HepG2 (cell line): ENCODE measurements around the gene THRB. TPM values are rescaled to one million over a fixed set of nuclear protein-coding genes. Genes with fewer than 3 reads are reported as not detected.

Experiments used
- HNF4A ChIP-seq: sonication (generic); formaldehyde crosslinking; IDR thresholded peaks from 2 replicates; pipeline ENCODE4 v1.4.0; 2020; ENCODE audit warnings: missing genetic modification reagents
- KMT2A ChIP-seq: sonication (generic); formaldehyde crosslinking; IDR thresholded peaks from 2 replicates; pipeline ENCODE4 v1.4.0; 2020; ENCODE audit warnings: missing genetic modification reagents
- MXD4 ChIP-seq: IDR thresholded peaks from 2 replicates; pipeline ENCODE4 v1.6.1; 2016; ENCODE audit warnings: mild to moderate bottlenecking, missing biosample characterization, missing genetic modification reagents
- SRF ChIP-seq: IDR thresholded peaks from 2 replicates; pipeline ENCODE4 v1.6.1; 2011; ENCODE audit warnings: mild to moderate bottlenecking, low read depth, low read length, moderate library complexity
- ZBTB26 ChIP-seq: IDR thresholded peaks from 2 replicates; pipeline ENCODE4 v1.6.1; 2016; ENCODE audit warnings: missing compliant biosample characterization, missing genetic modification reagents, borderline replicate concordance
- ZNF292 ChIP-seq: sonication (generic); formaldehyde crosslinking; IDR thresholded peaks from 2 replicates; pipeline ENCODE4 v1.8.1; 2022; ENCODE audit warnings: mild to moderate bottlenecking, low read depth, missing genetic modification reagents, borderline replicate concordance
- ZNF460 ChIP-seq: sonication (generic); formaldehyde crosslinking; IDR thresholded peaks from 2 replicates; pipeline ENCODE4 v1.5.1; 2020; ENCODE audit warnings: missing genetic modification reagents, mild to moderate bottlenecking, borderline replicate concordance
- ZNF687 ChIP-seq: sonication (generic); formaldehyde crosslinking; IDR thresholded peaks from 2 replicates; pipeline ENCODE4 v1.5.1; 2020; ENCODE audit warnings: mild to moderate bottlenecking, missing genetic modification reagents, moderate library complexity
- ZNF792 ChIP-seq: IDR thresholded peaks from 2 replicates; pipeline ENCODE4 v1.6.1; 2016
- polyA plus RNA-seq, 8 experiments: library from polyadenylated mRNA; depleted of rRNA in 3 of 8; stranded (reverse) in 7 of 8; unstranded in 1 of 8; fragments of >200 nt; fragmentation: Illumina TruSeq in 4 of 8; extraction: Trizol in 4 of 8; gene quantifications; 2 replicates each; pipeline versions ENCODE4 v1.2.1 to v1.2.3, GENCODE V29; 2011 to 2016; ENCODE audit warnings: low read depth in 4 of 8, missing spikeins in 1 of 8, mixed read lengths in 1 of 8; ENCODE audit not compliant: insufficient read depth in 1 of 8
- total RNA-seq, 5 experiments: library from RNA; depleted of rRNA; stranded (reverse); fragments of >200 nt; fragmentation: Illumina TruSeq; extraction: Trizol; gene quantifications; 2 replicates each; pipeline ENCODE4 v1.2.3, GENCODE V29; 2016; ENCODE audit warnings: low read depth in 1 of 5

THRB gene
- total and polyA plus RNA-seq, 2 of the 13 experiments (the other 11 are each of a cell fraction or from before 2014, with no cell fraction given): 4.7 to 22.7 TPM

- TF ChIP-seq ZNF687 (no peak), ZNF460 (CRISPR knock-in tag) (no peak), SRF (no peak), MXD4 (CRISPR knock-in tag) (no peak), ZNF292 (CRISPR knock-in tag) (no peak), KMT2A (no peak), ZBTB26 (no peak), ZNF792 (CRISPR knock-in tag) (no peak), HNF4A (no peak)
Observed at GRCh38 chr3:24229468-24230221, 265.0 kb downstream of the THRB start (continued).
